ENCODE data around the gene B3GAT1.

The B3GAT1 gene

DNA sequence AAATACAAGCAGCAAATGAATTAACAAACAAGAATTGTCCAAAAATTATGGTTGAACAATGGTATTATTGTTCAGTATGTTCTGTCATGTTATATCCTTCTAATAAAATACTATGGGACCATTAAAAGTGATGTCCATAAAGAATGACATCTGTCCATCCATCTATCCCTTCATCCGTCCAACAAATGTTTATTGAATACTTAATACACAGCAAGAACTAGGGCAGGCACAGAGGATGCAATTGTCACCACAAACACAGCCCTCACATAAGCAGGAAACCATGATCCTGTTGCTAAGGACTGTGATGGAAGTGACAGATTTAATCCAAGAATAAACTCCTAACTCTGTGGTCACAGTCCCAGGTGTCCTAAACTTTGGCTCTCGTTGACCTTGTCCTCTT lies 20.7 kb upstream of the B3GAT1 start:
- DNase-seq (ENCODE audit: insufficient read length, low spot score), result no peak
- TF ChIP-seq POLR2A (IDR thresholded peaks at IDR 0.05; ENCODE audit: low read depth, low read length) (no peak), POU2F2 (IDR thresholded peaks at IDR 0.05; ENCODE audit: low read depth, low read length) (no peak), PAX5 (IDR thresholded peaks at IDR 0.05; ENCODE audit: insufficient read depth, low read length, severe bottlenecking) (no peak), SPI1 (IDR thresholded peaks at IDR 0.05; ENCODE audit: low read depth, low read length) (no peak), POLR2AphosphoS5 (IDR thresholded peaks at IDR 0.05; ENCODE audit: low read depth, low read length) (no peak), TAF1 (IDR thresholded peaks at IDR 0.05; ENCODE audit: low read depth, low read length) (no peak)
- no peak for FAIRE-seq

DNA sequence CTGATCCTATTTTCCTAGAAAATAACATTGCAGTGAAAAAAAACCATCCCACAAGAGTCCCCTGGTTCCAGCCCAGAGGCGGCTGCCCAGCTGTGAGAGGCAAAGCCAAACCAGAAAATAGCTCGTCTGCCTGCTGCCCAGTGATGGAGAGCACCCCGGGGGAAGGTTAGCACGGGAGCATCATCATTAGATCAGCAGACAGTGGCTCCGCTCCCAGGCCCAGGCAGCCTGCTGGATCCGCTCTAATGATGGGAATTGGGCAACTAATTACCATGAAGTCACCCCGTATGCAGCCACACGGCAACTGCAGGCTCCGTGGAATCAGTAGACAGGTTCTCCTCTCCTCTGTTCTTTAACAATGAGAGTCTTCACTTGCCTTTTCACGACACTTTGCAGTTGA lies 17.1 kb upstream of the B3GAT1 start:
- TF ChIP-seq POU2F2 (IDR thresholded peaks at IDR 0.05; ENCODE audit: low read depth, low read length) (no peak), TAF1 (IDR thresholded peaks at IDR 0.05; ENCODE audit: low read depth, low read length) (no peak), POLR2AphosphoS5 (IDR thresholded peaks at IDR 0.05; ENCODE audit: low read depth, low read length) (no peak), SPI1 (IDR thresholded peaks at IDR 0.05; ENCODE audit: low read depth, low read length) (no peak), POLR2A (IDR thresholded peaks at IDR 0.05; ENCODE audit: low read depth, low read length) (no peak), PAX5 (IDR thresholded peaks at IDR 0.05; ENCODE audit: insufficient read depth, low read length, severe bottlenecking) (no peak)
- FAIRE-seq (no peak), DNase-seq (ENCODE audit: insufficient read length, low spot score) (no peak)

DNA sequence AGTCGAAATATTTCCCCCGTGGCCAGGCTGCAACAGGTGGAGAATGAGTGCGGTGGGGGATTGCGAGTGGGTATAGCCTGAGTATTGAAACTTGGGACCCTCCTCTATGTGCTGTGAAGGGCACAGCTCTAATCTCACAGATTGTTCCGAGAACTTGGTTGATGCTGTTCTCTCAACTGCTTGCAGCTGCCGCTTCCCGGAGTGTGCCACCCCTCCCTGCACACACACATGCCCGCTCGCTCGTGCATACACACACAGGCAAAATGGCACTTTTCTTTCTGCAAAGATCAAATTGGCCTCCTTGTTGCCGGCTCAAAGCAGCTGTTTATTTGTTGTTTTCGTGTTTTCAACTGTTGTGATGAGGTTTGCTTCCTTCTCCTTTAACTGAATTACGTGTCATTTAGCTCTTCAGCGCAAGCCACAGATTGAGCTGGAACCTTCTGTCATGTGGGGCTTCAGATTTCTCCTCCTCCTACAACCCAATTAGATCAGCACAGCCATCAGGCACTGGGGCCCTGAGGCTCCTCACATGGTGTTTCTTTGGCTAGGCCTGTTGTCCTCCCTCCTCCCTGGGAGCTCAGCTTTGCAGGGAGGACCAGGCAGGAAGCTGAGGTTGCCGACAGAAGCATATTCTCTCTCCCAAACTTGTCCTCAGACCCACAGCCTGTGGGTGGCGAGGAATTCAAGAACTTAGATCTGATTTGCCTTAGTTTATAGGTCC lies 13.9 kb upstream of the B3GAT1 start:
- FAIRE-seq (no peak), DNase-seq (ENCODE audit: insufficient read length, low spot score) (no peak)
- TF ChIP-seq POLR2AphosphoS5 (IDR thresholded peaks at IDR 0.05; ENCODE audit: low read depth, low read length), result no peak
- TF ChIP-seq PAX5 (IDR thresholded peaks at IDR 0.05; ENCODE audit: insufficient read depth, low read length, severe bottlenecking), result no peak
- no peak for TF ChIP-seq TAF1 (IDR thresholded peaks at IDR 0.05; ENCODE audit: low read depth, low read length)
- no peak for TF ChIP-seq POLR2A (IDR thresholded peaks at IDR 0.05; ENCODE audit: low read depth, low read length)
- TF ChIP-seq SPI1 (IDR thresholded peaks at IDR 0.05; ENCODE audit: low read depth, low read length), result no peak
- TF ChIP-seq POU2F2 (IDR thresholded peaks at IDR 0.05; ENCODE audit: low read depth, low read length), result no peak

DNA sequence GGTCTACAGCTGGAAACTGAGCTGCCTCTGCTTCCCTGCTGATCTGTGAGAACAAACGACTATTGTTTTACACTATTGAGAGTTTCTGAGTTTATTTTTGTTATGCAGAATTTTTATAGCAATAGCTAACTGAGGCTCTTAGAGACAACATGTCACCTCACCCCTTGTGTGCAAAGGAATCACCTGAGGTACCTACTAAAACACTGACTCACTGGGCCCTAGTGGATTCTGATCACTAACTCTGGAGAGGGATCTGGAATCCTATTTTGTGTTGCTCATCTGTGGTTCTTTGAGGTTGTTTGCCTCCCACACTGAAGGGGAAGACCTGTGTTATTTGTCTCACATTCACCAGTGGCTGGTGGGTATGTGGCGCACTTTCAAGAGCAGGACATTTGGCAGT lies 13.4 kb upstream of the B3GAT1 start:
- DNase-seq (ENCODE audit: insufficient read length, low spot score) (no peak), FAIRE-seq (no peak)
- TF ChIP-seq POLR2AphosphoS5 (IDR thresholded peaks at IDR 0.05; ENCODE audit: low read depth, low read length) (no peak), PAX5 (IDR thresholded peaks at IDR 0.05; ENCODE audit: insufficient read depth, low read length, severe bottlenecking) (no peak), TAF1 (IDR thresholded peaks at IDR 0.05; ENCODE audit: low read depth, low read length) (no peak), SPI1 (IDR thresholded peaks at IDR 0.05; ENCODE audit: low read depth, low read length) (no peak), POLR2A (IDR thresholded peaks at IDR 0.05; ENCODE audit: low read depth, low read length) (no peak), POU2F2 (IDR thresholded peaks at IDR 0.05; ENCODE audit: low read depth, low read length) (no peak)

DNA sequence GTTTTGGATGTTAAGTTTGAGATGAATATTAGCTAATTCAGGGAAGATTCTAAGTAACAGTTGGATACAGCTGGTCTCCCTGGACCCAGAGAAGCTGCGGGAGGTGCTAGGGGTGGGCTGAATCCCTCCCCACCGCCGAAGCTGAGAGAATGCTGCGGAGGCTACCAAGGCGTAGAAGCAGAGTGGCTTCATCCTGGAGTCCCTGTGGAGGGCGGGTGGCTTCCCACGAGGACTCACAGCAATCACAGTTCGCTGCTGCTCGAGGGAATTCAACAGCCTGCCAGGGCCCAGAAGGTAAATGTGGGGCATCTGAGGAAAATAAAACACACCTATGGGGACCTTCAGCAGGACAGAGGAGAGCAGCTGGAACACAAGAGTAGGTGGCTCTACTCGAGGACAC lies 11.1 kb upstream of the B3GAT1 start:
- FAIRE-seq, result no peak
- no peak for TF ChIP-seq POU2F2 (IDR thresholded peaks at IDR 0.05; ENCODE audit: low read depth, low read length)
- TF ChIP-seq POLR2AphosphoS5 (IDR thresholded peaks at IDR 0.05; ENCODE audit: low read depth, low read length), result no peak
- TF ChIP-seq SPI1 (IDR thresholded peaks at IDR 0.05; ENCODE audit: low read depth, low read length), result no peak

DNA sequence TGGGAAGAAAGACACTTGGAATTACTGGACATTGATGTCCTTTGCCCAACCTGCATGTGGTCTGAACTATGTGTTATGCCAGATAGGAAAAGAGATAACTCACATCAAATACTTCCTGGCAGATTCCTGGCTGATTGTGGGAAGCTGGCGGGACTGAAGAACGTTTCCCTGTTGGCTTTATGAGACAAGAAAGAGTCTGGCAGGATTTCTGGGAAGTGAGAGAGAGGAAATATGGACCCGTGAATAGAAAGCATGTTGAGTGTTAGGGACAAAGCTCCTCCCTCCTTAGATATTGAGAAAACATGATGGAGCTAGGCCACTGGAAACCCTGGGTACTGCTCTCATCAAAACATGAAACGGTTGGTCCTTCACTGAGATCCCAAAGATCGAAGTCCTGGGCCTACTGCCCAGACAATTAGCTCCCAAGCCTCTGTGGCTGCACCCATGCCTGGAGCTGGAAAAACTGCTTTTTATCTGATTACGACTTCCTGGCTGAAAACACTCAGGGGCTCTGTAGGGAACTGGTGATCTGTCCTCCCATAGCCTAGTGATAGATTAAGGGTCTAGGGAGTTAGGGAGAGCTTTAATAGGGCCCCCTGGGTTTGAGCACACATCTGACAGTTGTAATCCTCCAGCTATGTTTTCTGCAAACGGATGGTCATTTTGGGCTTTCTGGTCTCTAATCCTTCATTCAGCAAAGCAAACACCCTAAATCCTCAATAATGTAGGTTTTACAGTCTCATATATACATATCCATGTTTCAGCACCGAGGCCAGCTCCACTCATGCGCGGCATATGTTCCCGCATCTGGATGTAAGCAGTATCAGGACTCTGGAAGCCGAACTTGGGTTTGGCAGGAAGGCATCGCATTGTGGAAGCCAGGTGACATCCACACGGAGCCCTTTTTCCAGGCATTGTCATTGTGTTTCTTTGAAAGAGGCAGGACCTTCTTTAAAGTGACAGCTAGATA lies 6.1 kb upstream of the B3GAT1 start:
- TF ChIP-seq POLR2AphosphoS5 (IDR thresholded peaks at IDR 0.05; ENCODE audit: low read depth, low read length) (no peak), PAX5 (IDR thresholded peaks at IDR 0.05; ENCODE audit: insufficient read depth, low read length, severe bottlenecking) (no peak), POLR2A (IDR thresholded peaks at IDR 0.05; ENCODE audit: low read depth, low read length) (no peak), POU2F2 (IDR thresholded peaks at IDR 0.05; ENCODE audit: low read depth, low read length) (no peak), SPI1 (IDR thresholded peaks at IDR 0.05; ENCODE audit: low read depth, low read length) (no peak), TAF1 (IDR thresholded peaks at IDR 0.05; ENCODE audit: low read depth, low read length) (no peak)

More for the DNA sequence above, 11.1 kb upstream of the B3GAT1 start:
- DNase-seq (ENCODE audit: insufficient read length, low spot score), result no peak

DNA sequence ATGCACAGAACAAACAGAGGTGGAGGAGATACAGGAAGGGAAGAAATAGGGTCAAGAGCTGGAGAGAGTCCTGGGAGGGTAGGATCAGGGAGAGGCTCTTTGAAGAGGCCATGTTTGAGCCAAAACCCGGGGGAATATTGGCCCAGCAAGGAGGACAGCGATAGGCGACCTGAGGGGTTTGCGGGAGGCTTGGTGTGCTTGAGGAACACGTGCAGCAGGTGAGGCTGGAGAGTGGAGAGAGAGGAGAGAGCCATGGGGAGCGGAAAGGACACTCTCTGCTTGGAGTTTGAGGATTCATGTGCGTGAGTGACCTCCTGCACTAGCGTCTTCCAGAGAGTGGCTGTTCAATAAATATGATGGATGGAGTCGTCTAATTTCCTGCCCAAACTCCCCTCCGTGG lies 4.7 kb upstream of the B3GAT1 start:
- TF ChIP-seq POU2F2 (IDR thresholded peaks at IDR 0.05; ENCODE audit: low read depth, low read length) (no peak), SPI1 (IDR thresholded peaks at IDR 0.05; ENCODE audit: low read depth, low read length) (no peak)
- FAIRE-seq (no peak), DNase-seq (ENCODE audit: insufficient read length, low spot score) (no peak)

More for the DNA sequence above, 6.1 kb upstream of the B3GAT1 start:
- FAIRE-seq, result no peak
- no peak for DNase-seq (ENCODE audit: insufficient read length, low spot score)

DNA sequence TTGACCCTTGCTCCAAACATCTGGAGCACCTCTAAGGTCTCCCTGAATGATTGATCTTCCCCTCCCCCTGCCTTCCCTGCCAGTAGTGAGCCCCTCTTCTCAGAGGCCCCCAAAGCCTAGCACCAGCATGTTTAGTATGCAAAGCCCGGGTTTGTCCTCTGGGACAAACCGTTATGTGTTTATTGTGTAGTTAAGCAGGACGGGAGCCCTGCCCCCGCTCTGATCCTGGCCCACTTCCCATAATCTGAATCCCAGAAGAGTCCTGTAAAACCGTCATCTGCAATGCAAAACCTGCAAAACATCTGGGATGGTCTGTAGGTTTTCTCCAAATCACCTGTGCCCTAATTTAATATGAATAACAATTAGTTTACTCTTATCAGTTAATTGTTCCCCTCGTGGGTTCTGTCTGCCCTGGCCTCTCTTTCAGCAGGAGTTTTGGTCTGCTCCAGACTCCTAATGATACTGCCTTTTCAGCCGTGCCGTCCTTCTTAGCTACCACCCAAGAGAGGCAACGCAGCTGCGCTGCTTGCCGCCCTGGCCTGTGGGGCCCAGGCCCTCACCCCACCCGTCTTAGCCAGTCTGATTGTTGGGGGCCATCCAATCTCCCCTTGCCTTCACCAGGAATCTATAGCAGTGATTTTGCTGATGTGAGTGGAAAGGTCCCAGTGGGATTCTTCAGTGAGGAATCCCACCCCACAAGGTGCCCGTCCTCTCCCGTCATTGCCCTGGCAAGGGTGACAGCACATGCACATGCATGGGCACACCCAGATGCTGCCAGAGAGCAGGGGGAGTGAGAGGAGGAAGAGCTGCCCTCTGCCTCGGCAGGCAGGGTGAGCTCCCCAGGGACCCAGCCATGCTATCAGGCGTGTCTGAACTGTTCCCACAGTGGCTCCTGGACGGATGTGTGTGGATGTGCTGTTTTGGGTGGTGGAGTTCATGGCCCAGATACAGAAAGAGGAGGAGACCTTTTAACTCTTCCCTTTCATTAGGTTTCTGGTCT lies 3.0 kb upstream of the B3GAT1 start:
- DNase-seq (ENCODE audit: insufficient read length, low spot score) (no peak), FAIRE-seq (no peak)
- no peak for TF ChIP-seq TAF1 (IDR thresholded peaks at IDR 0.05; ENCODE audit: low read depth, low read length)
- TF ChIP-seq SPI1 (IDR thresholded peaks at IDR 0.05; ENCODE audit: low read depth, low read length), result no peak
- no peak for TF ChIP-seq POU2F2 (IDR thresholded peaks at IDR 0.05; ENCODE audit: low read depth, low read length)
- no peak for TF ChIP-seq PAX5 (IDR thresholded peaks at IDR 0.05; ENCODE audit: insufficient read depth, low read length, severe bottlenecking)
- TF ChIP-seq POLR2AphosphoS5 (IDR thresholded peaks at IDR 0.05; ENCODE audit: low read depth, low read length), result no peak
- TF ChIP-seq POLR2A (IDR thresholded peaks at IDR 0.05; ENCODE audit: low read depth, low read length), result no peak
